IMR-90 (cell line): ENCODE results near the gene MRC2. TPM values are rescaled to one million over a fixed set of nuclear protein-coding genes. Genes with fewer than 3 reads are reported as not detected.
A peak's percentile ranks its signal among the peaks of the same experiment; 100 is the strongest.

Experiments used
- ATAC-seq: fragments of 200-7000 bp; cut with Tn5 transposase; 2 replicates; pipeline ENCODE4 v1.9.1; 2020; ENCODE audit warnings: low read depth, mild to moderate bottlenecking, moderate library complexity
- BruUV-seq: library from RNA; stranded (reverse); fragments of 400-500 nt; replicated peaks from 2 replicates; lab custom pipeline; 2021; lab: Mats Ljungman, UMichigan
- CTCF ChIA-PET: fragments of 300-600 bp; formaldehyde crosslinking; extraction: SDS; loops from one replicate; lab custom pipeline; 2021; ENCODE audit warnings: antibody characterized with exemption; lab: Yijun Ruan, JAX
- POLR2A ChIA-PET: fragments of 300-600 bp; sonication (Branson Sonifier 250); formaldehyde crosslinking; loops from one replicate; lab custom pipeline; 2022; ENCODE audit warnings: antibody characterized with exemption; ENCODE audit not compliant: unreplicated experiment; lab: Charles Lee
- DNase-seq: peaks from one replicate; pipeline ENCODE4 v3.0.0; 2013
- H2AFZ ChIP-seq: replicated peaks from 2 replicates; pipeline ENCODE3; 2013; ENCODE audit warnings: low read length, mild to moderate bottlenecking; ENCODE audit not compliant: poor library complexity
- H2AK5ac ChIP-seq: 2 replicates; pipeline ENCODE4 v1.6.1; 2013; ENCODE audit warnings: low read depth, low read length, inconsistent platforms
- H2AK9ac ChIP-seq: replicated peaks from 2 replicates; pipeline ENCODE3; 2013; ENCODE audit warnings: mild to moderate bottlenecking, low read depth, low read length, moderate library complexity; ENCODE audit not compliant: poor library complexity
- H2BK120ac ChIP-seq: 2 replicates; pipeline ENCODE4 v1.6.1; 2013; ENCODE audit warnings: low read depth, low read length, inconsistent platforms
- H2BK15ac ChIP-seq: 3 replicates; pipeline ENCODE4 v1.6.1; 2013; ENCODE audit warnings: low read depth, low read length, inconsistent platforms
- H2BK20ac ChIP-seq: 2 replicates; pipeline ENCODE4 v1.6.1; 2013; ENCODE audit warnings: low read depth, mild to moderate bottlenecking, inconsistent platforms, low read length, moderate library complexity
- H2BK5ac ChIP-seq: 2 replicates; pipeline ENCODE4 v1.6.1; 2013; ENCODE audit warnings: mild to moderate bottlenecking, low read depth, low read length, inconsistent platforms; ENCODE audit not compliant: poor library complexity, severe bottlenecking
- H3K14ac ChIP-seq: replicated peaks from 2 replicates; pipeline ENCODE4 v1.6.1; 2013; ENCODE audit warnings: low read depth, low read length, inconsistent platforms
- H3K18ac ChIP-seq: 2 replicates; pipeline ENCODE4 v1.6.1; 2013; ENCODE audit warnings: low read depth, low read length, control low read depth
- H3K23ac ChIP-seq: 2 replicates; pipeline ENCODE4 v1.6.1; 2013; ENCODE audit warnings: low read depth, low read length, inconsistent platforms
- H3K27ac ChIP-seq: 2 replicates; pipeline ENCODE4 v1.5.1; 2013; ENCODE audit warnings: mild to moderate bottlenecking, control low read depth, low read length; ENCODE audit not compliant: insufficient read depth
- H3K27me3 ChIP-seq: 2 replicates; pipeline ENCODE4 v1.6.1; 2013; ENCODE audit warnings: low read length; ENCODE audit not compliant: control insufficient read depth, insufficient read depth
- H3K36me3 ChIP-seq: 2 replicates; pipeline ENCODE4 v1.6.1; 2013; ENCODE audit warnings: low read length, mixed read lengths; ENCODE audit not compliant: control insufficient read depth, insufficient read depth
- H3K4ac ChIP-seq: 2 replicates; pipeline ENCODE4 v1.6.1; 2013; ENCODE audit warnings: low read depth, low read length, inconsistent platforms
- H3K4me1 ChIP-seq: 2 replicates; pipeline ENCODE4 v1.6.1; 2013; ENCODE audit warnings: low read length, mixed read lengths; ENCODE audit not compliant: control insufficient read depth, insufficient read depth
- H3K4me2 ChIP-seq: 2 replicates; pipeline ENCODE4 v1.6.1; 2013; ENCODE audit warnings: low read depth, mild to moderate bottlenecking, control low read depth, low read length, moderate library complexity
- H3K4me3 ChIP-seq: 2 replicates; pipeline ENCODE4 v1.5.1; 2013; ENCODE audit warnings: low read depth, mild to moderate bottlenecking, control low read depth, low read length, moderate library complexity; ENCODE audit not compliant: insufficient read depth
- H3K56ac ChIP-seq: 2 replicates; pipeline ENCODE4 v1.6.1; 2013; ENCODE audit warnings: low read length, inconsistent platforms; ENCODE audit not compliant: insufficient read depth; ENCODE audit errors: extremely low read depth
- H3K79me1 ChIP-seq, 2 experiments: 2 replicates each; pipeline ENCODE4 v1.6.1; 2013; ENCODE audit warnings: low read length in 2 of 2, inconsistent platforms in 1 of 2, low read depth in 1 of 2
- H3K9ac ChIP-seq: 2 replicates; pipeline ENCODE4 v1.6.1; 2013; ENCODE audit warnings: low read depth, low read length, control low read depth
- H3K9me1 ChIP-seq: 2 replicates; pipeline ENCODE4 v1.6.1; 2013; ENCODE audit warnings: low read length, inconsistent platforms; ENCODE audit not compliant: insufficient read depth
- H3K9me3 ChIP-seq: 2 replicates; pipeline ENCODE4 v1.6.1; 2013; ENCODE audit warnings: low read length; ENCODE audit not compliant: control insufficient read depth, insufficient read depth
- H4K20me1 ChIP-seq: 2 replicates; pipeline ENCODE4 v1.6.1; 2013; ENCODE audit warnings: low read length, inconsistent platforms; ENCODE audit not compliant: insufficient read depth
- H4K5ac ChIP-seq: 2 replicates; pipeline ENCODE4 v1.6.1; 2013; ENCODE audit warnings: mild to moderate bottlenecking, low read depth, low read length, control low read depth
- H4K8ac ChIP-seq, 2 experiments: 2 replicates each; pipeline ENCODE4 v1.6.1; 2013; ENCODE audit warnings: low read depth in 2 of 2, low read length in 2 of 2, control low read depth in 1 of 2, inconsistent platforms in 1 of 2
- H4K91ac ChIP-seq: 2 replicates; pipeline ENCODE4 v1.6.1; 2013; ENCODE audit warnings: low read depth, low read length, inconsistent platforms; ENCODE audit not compliant: insufficient read depth
- BHLHE40 ChIP-seq: fragments of 150-350 bp; IDR thresholded peaks from 2 replicates; pipeline ENCODE4 v1.6.1; 2016; ENCODE audit warnings: mild to moderate bottlenecking, low read depth, low read length
- CEBPB ChIP-seq: IDR thresholded peaks from 2 replicates; pipeline ENCODE4 v1.6.1; 2012; ENCODE audit warnings: low read depth, low read length, improper control_type of control experiment
- CHD1 ChIP-seq: IDR thresholded peaks from 2 replicates; pipeline ENCODE4 v1.6.1; 2012; ENCODE audit warnings: low read depth, low read length, improper control_type of control experiment
- CTCF ChIP-seq: conservative IDR thresholded peaks from 2 replicates; pipeline ENCODE4 v1.5.1; 2012; ENCODE audit warnings: mild to moderate bottlenecking, low read depth, low read length, improper control_type of control experiment
- FOS ChIP-seq: fragments of 150-350 bp; IDR thresholded peaks from 2 replicates; pipeline ENCODE4 v1.6.1; 2016; ENCODE audit warnings: low read depth, low read length
- MAZ ChIP-seq: IDR thresholded peaks from 2 replicates; pipeline ENCODE4 v1.6.1; 2012; ENCODE audit warnings: low read depth, mild to moderate bottlenecking, low read length, improper control_type of control experiment, moderate library complexity, borderline replicate concordance
- MXI1 ChIP-seq: IDR thresholded peaks from 2 replicates; pipeline ENCODE4 v1.6.1; 2012; ENCODE audit warnings: low read depth, mild to moderate bottlenecking, low read length, moderate library complexity, borderline replicate concordance
- POLR2A ChIP-seq: IDR thresholded peaks from 2 replicates; pipeline ENCODE4 v1.6.1; 2012; ENCODE audit warnings: mild to moderate bottlenecking, low read depth, low read length
- RAD21 ChIP-seq: IDR thresholded peaks from 2 replicates; pipeline ENCODE4 v1.6.1; 2012; ENCODE audit warnings: low read length, improper control_type of control experiment
- RCOR1 ChIP-seq: IDR thresholded peaks from 2 replicates; pipeline ENCODE4 v1.6.1; 2012; ENCODE audit warnings: mild to moderate bottlenecking, low read length, improper control_type of control experiment; ENCODE audit not compliant: insufficient replicate concordance
- SMC3 ChIP-seq: fragments of 150-350 bp; IDR thresholded peaks from 2 replicates; pipeline ENCODE4 v1.6.1; 2016; ENCODE audit warnings: low read depth, mild to moderate bottlenecking, antibody characterized with exemption, low read length, moderate library complexity
- USF2 ChIP-seq: fragments of 150-350 bp; IDR thresholded peaks from 2 replicates; pipeline ENCODE4 v1.6.1; 2017; ENCODE audit warnings: mild to moderate bottlenecking, antibody characterized with exemption, low read length, low read depth
- WGBS, 2 experiments: methylation state at CpG; one replicate each; pipeline versions ENCODE4 v1.1.5 to v1.1.7; 2013; ENCODE audit warnings: missing lambda C conversion rate in 2 of 2; ENCODE audit not compliant: insufficient read length in 1 of 2; ENCODE audit errors: extremely low coverage in 2 of 2; 5-methylcytosine and 5-hydroxymethylcytosine counted together
- dilution Hi-C: fragments of 300-500 bp; cut with HindIII; formaldehyde crosslinking; loops from one replicate; pipeline ENCODE4 v1.14.3; 2018; ENCODE audit warnings: low sequenced_read_pairs; ENCODE audit not compliant: unreplicated experiment
- in situ Hi-C: fragments of 300-500 bp; cut with MboI; formaldehyde crosslinking; loops from 3 replicates; pipeline ENCODE4 v1.14.3; 2019; ENCODE audit warnings: low sequenced_read_pairs, inconsistent platforms, mixed read lengths
- intact Hi-C: fragments of 100-400 bp; cut with micrococcal nuclease; formaldehyde crosslinking; loops from 2 replicates; pipeline ENCODE4 v1.10.0; 2022
- polyA plus RNA-seq, 3 experiments: library from polyadenylated mRNA; depleted of rRNA; stranded (reverse); fragments of >200 nt; gene quantifications; 2 replicates each; pipeline ENCODE4 v1.2.3, GENCODE V29; 2012; ENCODE audit warnings: low replicate concordance in 1 of 3
- total RNA-seq: library from RNA; depleted of rRNA; stranded (reverse); fragments of >200 nt; gene quantifications from 2 replicates; pipeline ENCODE4 v1.2.3, GENCODE V29; 2012

The MRC2 gene
- total and polyA plus RNA-seq, 2 of the 4 experiments (the other 2 are of a cell fraction): 39.3 to 137 TPM

GRCh38 chr17:62692159-62692651 is 64.7 kb downstream of the MRC2 start:
- in situ Hi-C loops: loop anchor here (10.0 kb wide), 1 partner anchor 703 kb away; no protein-coding TSS in a partner anchor
- peak overlapping the region; percentile 1 for H2AK9ac ChIP-seq
- H3K36me3 ChIP-seq: peaks cover 47% of the 10 kb centered on the region
- no peak overlapping the region for H3K56ac ChIP-seq
- CTCF ChIA-PET: interaction anchor here (0.7 kb wide), 1 partner anchor 88 kb away, joined by 5 read pairs; no protein-coding TSS in a partner anchor
- peaks cover 3% of the 10 kb centered on the region; the same call in 1 of the 2 replicates for H3K4me1 ChIP-seq
- TF ChIP-seq CEBPB (no peak), FOS (no peak), RAD21 (no peak), POLR2A (no peak), BHLHE40 (no peak), SMC3 (no peak), MXI1 (no peak), RCOR1 (no peak), MAZ (no peak), USF2 (no peak), CHD1 (no peak), CTCF (no peak)
- dilution Hi-C loops: no loop called here
- 0 out of 2 replicates have a peak, but pooled peaks cover 4% of the 10 kb centered on the region for H4K20me1 ChIP-seq
- no peak overlapping the region for H2AFZ ChIP-seq
- H3K14ac ChIP-seq: no peak overlapping the region
- H4K5ac ChIP-seq: no peak overlapping the region
- no peak overlapping the region for H3K4me2 ChIP-seq
- H2BK120ac ChIP-seq: no peak overlapping the region
- no peak overlapping the region for H3K27ac ChIP-seq
- no peak overlapping the region for H3K4me3 ChIP-seq
- POLR2A ChIA-PET: no interaction called here
- H2AK5ac ChIP-seq: no peak overlapping the region
- H3K9me1 ChIP-seq: peaks cover 9% of the 10 kb centered on the region
- no peak overlapping the region for H3K4ac ChIP-seq
- no peak overlapping the region for H4K91ac ChIP-seq
- peaks cover 0 to 9% of the 10 kb centered on the region in 2 experiments; a peak in 1 of 4 replicates for H3K79me1 ChIP-seq
- no peak overlapping the region for H3K23ac ChIP-seq
- no peak overlapping the region for H3K9ac ChIP-seq
- H3K9me3 ChIP-seq: no peaks in the 10 kb centered on the region
- WGBS, 2 experiments: 95% methylated on average over 13 of the region's 20 CpGs; no CpG with 5 or more reads in 1 of the 2 experiments
- BruUV-seq: no TSS peak
- H2BK20ac ChIP-seq: no peak overlapping the region
- H4K8ac ChIP-seq: no peak overlapping the region
- H2BK5ac ChIP-seq: no peak overlapping the region
- DNase-seq (no peak), ATAC-seq (no peak)
- no peak overlapping the region for H2BK15ac ChIP-seq
- no peaks in the 10 kb centered on the region for H3K27me3 ChIP-seq
- H3K18ac ChIP-seq: no peak overlapping the region
- intact Hi-C loops: no loop called here
